Mesothelial cell of epicardium (in vitro differentiated cells): Measurements from ENCODE around the gene UBE2J1. TPM values are rescaled to one million over a fixed set of nuclear protein-coding genes. Genes with fewer than 3 reads are reported as not detected.

Experiments used
- DNase-seq, 2 experiments: peaks; one replicate each; pipeline ENCODE4 v3.0.0; 2021; ENCODE audit warnings: low spot score in 2 of 2; ENCODE audit not compliant: unreplicated experiment in 2 of 2
- H3K27ac Mint-ChIP-seq: 2 replicates; pipeline ENCODE4 v1.8.0; 2021; ENCODE audit warnings: mixed read lengths
- H3K27me3 Mint-ChIP-seq: 2 replicates; pipeline ENCODE4 v1.8.0; 2021; ENCODE audit warnings: low read depth, mixed read lengths
- H3K36me3 Mint-ChIP-seq: 2 replicates; pipeline ENCODE4 v1.8.0; 2021; ENCODE audit warnings: mixed read lengths
- H3K4me1 Mint-ChIP-seq: 2 replicates; pipeline ENCODE4 v1.8.0; 2021; ENCODE audit warnings: mixed read lengths
- H3K4me3 Mint-ChIP-seq: 2 replicates; pipeline ENCODE4 v1.8.0; 2021; ENCODE audit warnings: mild to moderate bottlenecking, moderate library complexity, mixed read lengths
- H3K9me3 Mint-ChIP-seq: 2 replicates; pipeline ENCODE4 v1.8.0; 2021; ENCODE audit warnings: mixed read lengths
- CTCF ChIP-seq: fragments of 200-600 bp; sonication (generic); IDR thresholded peaks from one replicate; pipeline ENCODE4 v1.5.0; 2021; ENCODE audit warnings: antibody characterized with exemption; ENCODE audit not compliant: unreplicated experiment
- total RNA-seq: library from RNA; stranded (reverse); gene quantifications from 3 replicates; pipeline ENCODE4 v1.2.1, GENCODE V29; 2021

UBE2J1 gene
- total RNA-seq, 1 donor from 2014 or later, result 32.2 TPM

- peaks cover 36% of the 10 kb centered on the region for H3K4me1 Mint-ChIP-seq
- DNase-seq, result no peak
- TF ChIP-seq CTCF, result no peak
- H3K9me3 Mint-ChIP-seq, result no peaks in the 10 kb centered on the region
- peak overlapping the region; percentile 60 for H3K4me3 Mint-ChIP-seq
- H3K36me3 Mint-ChIP-seq, result peaks cover 2% of the 10 kb centered on the region
- peak overlapping the region; percentile 93 for H3K27ac Mint-ChIP-seq
- H3K27me3 Mint-ChIP-seq, result no peaks in the 10 kb centered on the region
Measured at GRCh38 chr6:89353702-89354392, 1.3 kb upstream of the UBE2J1 start.

GRCh38 chr6:89353118-89353556 lies 615 bp upstream of the UBE2J1 start:
- no peak for DNase-seq
- Mint-ChIP-seq H3K9me3 (no peaks in the 10 kb centered on the region), H3K4me1 (peaks cover 43% of the 10 kb centered on the region), H3K4me3 (peak overlapping the region; percentile 60), H3K27ac (peak overlapping the region; percentile 93), H3K36me3 (peaks cover 2% of the 10 kb centered on the region), H3K27me3 (no peaks in the 10 kb centered on the region)
- no peak for TF ChIP-seq CTCF

DNA sequence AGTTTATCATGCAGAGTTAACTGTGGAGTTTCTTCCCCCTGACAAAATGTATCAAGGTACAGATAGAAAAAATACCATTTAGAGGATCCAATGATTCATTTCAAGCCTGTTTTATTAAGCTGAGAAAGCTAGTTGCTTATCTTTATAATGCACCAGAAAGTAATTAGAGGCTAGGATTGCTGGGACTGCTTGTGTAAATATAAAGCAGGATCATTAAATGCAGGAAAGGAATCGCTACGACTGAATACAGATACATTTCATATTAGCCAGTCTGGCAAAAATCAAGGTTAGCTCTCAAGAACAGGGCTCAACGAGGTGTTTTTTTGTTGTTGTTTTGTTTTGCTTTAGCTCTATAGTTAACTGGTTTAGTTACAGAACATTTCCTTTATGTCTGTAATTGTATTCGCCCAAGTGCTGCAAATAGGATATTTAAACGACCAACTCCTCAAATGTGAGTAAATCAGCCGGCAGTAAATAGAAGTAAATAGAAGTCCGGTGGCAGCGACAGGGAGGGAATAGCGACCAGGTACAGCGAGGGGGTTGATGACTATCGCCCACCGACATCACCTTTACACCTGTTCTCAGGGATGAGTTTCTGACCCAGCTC lies 748 bp downstream of the UBE2J1 start:
- TF ChIP-seq CTCF, result no peak
- no peak for DNase-seq
- Mint-ChIP-seq H3K27ac (peak overlapping the region; percentile 99), H3K27me3 (no peaks in the 10 kb centered on the region), H3K9me3 (no peaks in the 10 kb centered on the region), H3K4me1 (peaks cover 52% of the 10 kb centered on the region), H3K36me3 (peaks cover 2% of the 10 kb centered on the region), H3K4me3 (peak overlapping the region; percentile 95)

- Mint-ChIP-seq H3K4me1 (peaks cover 60% of the 10 kb centered on the region), H3K27me3 (no peaks in the 10 kb centered on the region), H3K27ac (peak overlapping the region; percentile 99), H3K4me3 (peak overlapping the region; percentile 95), H3K36me3 (peaks cover 2% of the 10 kb centered on the region), H3K9me3 (no peaks in the 10 kb centered on the region)
- TF ChIP-seq CTCF, result no peak
- DNase-seq, result no peak
Measured at GRCh38 chr6:89350281-89350966, 2.1 kb downstream of the UBE2J1 start.

DNA sequence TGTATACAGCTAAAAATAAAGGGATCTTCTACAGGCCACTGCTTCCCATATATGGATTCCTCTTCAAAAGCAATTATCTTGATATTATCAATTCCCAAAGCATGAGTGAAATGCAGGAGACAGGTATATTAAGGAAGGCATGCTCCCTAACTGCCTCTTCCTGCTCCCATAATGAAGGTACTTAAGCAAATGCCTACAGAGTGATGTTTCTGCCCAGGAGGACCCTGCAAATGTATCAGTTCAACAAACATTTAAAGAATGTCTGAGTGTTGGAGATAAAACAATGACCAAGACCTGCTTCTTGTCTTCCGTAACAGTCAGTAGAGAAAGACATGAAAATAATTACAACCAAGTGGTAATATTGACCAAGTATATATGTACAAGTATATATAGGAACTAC lies 4.2 kb downstream of the UBE2J1 start:
- Mint-ChIP-seq H3K27ac (peak overlapping the region; percentile 99), H3K9me3 (no peaks in the 10 kb centered on the region), H3K27me3 (no peaks in the 10 kb centered on the region), H3K4me1 (peaks cover 54% of the 10 kb centered on the region), H3K36me3 (peaks cover 2% of the 10 kb centered on the region), H3K4me3 (no peak overlapping the region)
- DNase-seq, result no peak
- TF ChIP-seq CTCF, result no peak
